Colonic mucosa (tissue), 4 donors: ENCODE results near the gene RBM20. TPM values are rescaled to one million over a fixed set of nuclear protein-coding genes. Genes with fewer than 3 reads are reported as not detected.

Source experiments
- DNase-seq: peaks from one replicate; pipeline ENCODE4 v3.0.0-alpha.2; 2020
- H3K27ac ChIP-seq: fragments of 200-600 bp; one replicate; pipeline ENCODE4 v1.8.0; 2021
- H3K27me3 ChIP-seq: fragments of 200-600 bp; one replicate; pipeline ENCODE4 v1.8.0; 2021
- H3K36me3 ChIP-seq: fragments of 200-600 bp; one replicate; pipeline ENCODE4 v1.8.0; 2021
- H3K4me1 ChIP-seq: fragments of 200-600 bp; one replicate; pipeline ENCODE4 v1.8.0; 2021; ENCODE audit warnings: mild to moderate bottlenecking
- H3K4me3 ChIP-seq: fragments of 200-600 bp; one replicate; pipeline ENCODE4 v1.8.0; 2021
- H3K9ac ChIP-seq, 2 donors: one replicate each; pipeline ENCODE4 v1.7.0; 2013; ENCODE audit warnings: control low read depth in 2 of 2, low read depth in 2 of 2, low read length in 2 of 2
- H3K9me3 ChIP-seq: fragments of 200-600 bp; one replicate; pipeline ENCODE4 v1.8.0; 2021
- CTCF ChIP-seq: fragments of 200-600 bp; IDR thresholded peaks from one replicate; pipeline ENCODE4 v1.8.0; 2022; ENCODE audit warnings: antibody characterized with exemption, mild to moderate bottlenecking
- intact Hi-C: fragments of 100-400 bp; cut with DNase I; formaldehyde crosslinking; loops from one replicate; pipeline ENCODE4 v1.14.1; 2022
- total RNA-seq, 2 donors: library from RNA; stranded (reverse); fragmentation: NEBNext Ultra II Directional in 1 of 2; extraction: Animal tissue kit (Norgen Biotek cat#: 25700) in 1 of 2; gene quantifications; one replicate each; pipeline ENCODE4 v1.2.1, GENCODE V29; 2021
- donor health status: healthy.
- donor health status: DM: no; HTN: no; CAD: no.
- donor health status: DM: no; HTN: no; CAD: no.

RBM20 gene
- total RNA-seq, 2 donors from 2014 or later = 0.49 to 0.80 TPM

GRCh38 chr10:110750931-110751330 lies 106.8 kb downstream of the RBM20 start:
- no peaks in the 10 kb centered on the region for H3K27me3 ChIP-seq
- H3K4me3 ChIP-seq = no peak overlapping the region
- intact Hi-C loops = no loop called here
- no peak for DNase-seq
- no peaks in the 10 kb centered on the region for H3K9me3 ChIP-seq
- no peak for TF ChIP-seq CTCF
- no peaks in the 10 kb centered on the region for H3K36me3 ChIP-seq
- H3K27ac ChIP-seq = no peak overlapping the region
- H3K4me1 ChIP-seq = no peaks in the 10 kb centered on the region
- no peak overlapping the region for H3K9ac ChIP-seq

- Histone ChIP-seq H3K27me3 (no peaks in the 10 kb centered on the region), H3K9ac (no peak overlapping the region), H3K9me3 (no peaks in the 10 kb centered on the region), H3K4me1 (no peaks in the 10 kb centered on the region), H3K4me3 (no peak overlapping the region), H3K36me3 (no peaks in the 10 kb centered on the region), H3K27ac (no peak overlapping the region)
- no peak for TF ChIP-seq CTCF
- no peak for DNase-seq
- intact Hi-C loops = no loop called here
Measured at GRCh38 chr10:110751850-110752249, 107.7 kb downstream of the RBM20 start.

- no peak overlapping the region for H3K9ac ChIP-seq
- no peak for DNase-seq
- intact Hi-C loops = no loop called here
- no peak overlapping the region for H3K4me3 ChIP-seq
- no peak overlapping the region for H3K27ac ChIP-seq
- no peak for TF ChIP-seq CTCF
- no peaks in the 10 kb centered on the region for H3K27me3 ChIP-seq
- no peaks in the 10 kb centered on the region for H3K9me3 ChIP-seq
- H3K36me3 ChIP-seq = no peaks in the 10 kb centered on the region
- no peaks in the 10 kb centered on the region for H3K4me1 ChIP-seq
Measured at GRCh38 chr10:110753462-110753861, 109.3 kb downstream of the RBM20 start.

GRCh38 chr10:110754375-110755105 lies 110.4 kb downstream of the RBM20 start:
- DNase-seq = no peak
- H3K27ac ChIP-seq = no peak overlapping the region
- intact Hi-C loops = no loop called here
- no peaks in the 10 kb centered on the region for H3K27me3 ChIP-seq
- H3K9ac ChIP-seq = peak overlapping the region in 1 of 2 donors; percentile 35
- no peak for TF ChIP-seq CTCF
- no peaks in the 10 kb centered on the region for H3K4me1 ChIP-seq
- H3K36me3 ChIP-seq = no peaks in the 10 kb centered on the region
- H3K4me3 ChIP-seq = no peak overlapping the region
- H3K9me3 ChIP-seq = no peaks in the 10 kb centered on the region

- no peaks in the 10 kb centered on the region for H3K36me3 ChIP-seq
- intact Hi-C loops = no loop called here
- H3K9me3 ChIP-seq = no peaks in the 10 kb centered on the region
- DNase-seq = no peak
- H3K9ac ChIP-seq = no peak overlapping the region
- H3K27ac ChIP-seq = no peak overlapping the region
- no peaks in the 10 kb centered on the region for H3K27me3 ChIP-seq
- H3K4me3 ChIP-seq = no peak overlapping the region
- no peaks in the 10 kb centered on the region for H3K4me1 ChIP-seq
- no peak for TF ChIP-seq CTCF
Measured at GRCh38 chr10:110755781-110756180, 111.6 kb downstream of the RBM20 start.
